T-helper 1 cell (primary cell): ENCODE data around the gene PABPC1L.

Experiments used
- DNase-seq, 5 donors: peaks; one replicate each; pipeline ENCODE4 v3.0.0-alpha.2; 2012 to 2020

Gene PABPC1L

DNA sequence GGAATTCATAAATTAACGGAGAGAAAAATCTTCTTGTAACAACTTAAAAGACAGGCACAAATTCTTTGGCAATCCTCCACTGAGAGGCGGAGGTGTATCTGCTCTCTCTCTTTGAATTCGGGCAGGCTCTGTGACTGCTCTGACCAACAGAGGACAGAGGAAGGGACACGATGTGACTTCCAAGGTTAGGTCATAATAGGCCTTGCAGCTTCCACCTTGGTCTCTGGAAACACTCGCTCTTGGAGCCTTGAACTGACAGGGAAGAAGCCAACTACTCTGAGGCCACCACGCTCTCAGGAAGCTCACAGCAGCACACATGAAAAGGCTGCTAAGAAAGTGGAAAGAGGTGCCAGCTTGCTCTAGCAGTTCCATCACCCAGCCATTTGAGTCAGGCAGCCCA lies 35.4 kb downstream of the PABPC1L start:
- DNase-seq: no peak

DNA sequence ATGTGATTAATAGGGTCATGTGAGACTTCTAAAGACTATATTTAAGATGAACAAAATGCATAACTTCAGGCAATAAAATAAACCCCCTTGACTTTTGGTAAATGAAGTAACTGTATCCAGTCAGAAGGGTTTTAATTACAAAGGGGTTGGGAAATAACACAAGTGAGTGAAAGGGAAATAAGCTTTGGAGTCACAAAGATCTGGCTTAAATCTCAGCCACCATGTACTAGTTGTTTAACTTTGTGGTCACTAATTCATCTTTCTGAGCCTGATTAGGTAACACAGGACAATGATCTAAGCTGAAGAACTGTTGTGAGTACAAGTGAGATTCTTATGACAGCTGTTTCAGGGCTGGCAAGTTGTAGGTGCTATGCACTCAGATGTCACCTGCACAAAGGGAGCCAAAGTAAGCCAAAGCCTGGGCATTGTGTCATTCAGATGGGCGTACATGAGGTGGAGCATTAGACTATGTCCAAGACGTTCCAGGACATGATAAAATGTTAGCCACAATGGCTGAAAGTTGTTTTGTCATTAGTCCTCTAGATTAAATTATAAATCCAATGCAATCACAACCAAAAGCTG lies 36.5 kb downstream of the PABPC1L start:
- no peak for DNase-seq

DNA sequence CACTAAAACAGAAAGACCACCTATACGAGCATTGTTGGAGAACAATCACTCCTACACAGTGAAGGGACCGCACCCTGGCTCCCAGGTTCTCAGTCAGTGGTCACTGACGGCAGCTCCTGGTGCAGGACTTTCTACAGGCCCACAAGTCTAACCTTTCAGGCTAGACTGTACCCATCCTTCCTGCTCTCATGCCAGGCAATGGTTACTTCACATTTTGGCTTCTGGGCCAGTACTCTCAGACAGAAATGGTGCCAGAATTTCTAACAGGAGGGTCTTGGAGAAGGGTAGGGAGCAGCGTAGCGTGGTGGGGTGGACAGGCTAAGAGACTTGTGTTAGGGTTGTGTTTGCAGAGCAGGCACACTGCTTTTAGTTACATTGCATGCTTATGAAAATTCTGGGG lies 38.2 kb downstream of the PABPC1L start:
- no peak for DNase-seq

DNA sequence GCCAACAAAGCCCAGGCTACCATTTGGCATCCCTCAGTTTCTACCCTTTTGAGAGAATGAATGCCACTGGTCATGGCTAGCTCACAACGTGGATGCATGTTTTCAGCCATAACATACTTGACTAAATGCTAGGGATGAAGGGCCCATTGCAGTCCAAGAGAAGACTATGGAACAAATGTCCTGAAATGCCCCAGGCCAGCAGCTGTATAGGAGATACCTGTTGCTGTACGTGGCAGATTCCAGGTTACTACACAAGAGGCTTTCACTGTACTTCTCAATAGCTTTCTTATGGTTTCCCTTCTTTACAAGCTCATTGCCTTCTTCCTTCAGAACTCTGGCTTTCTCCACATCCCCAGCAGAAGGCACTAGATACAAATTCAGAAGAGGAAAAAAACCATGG lies 38.7 kb downstream of the PABPC1L start:
- no peak for DNase-seq

DNA sequence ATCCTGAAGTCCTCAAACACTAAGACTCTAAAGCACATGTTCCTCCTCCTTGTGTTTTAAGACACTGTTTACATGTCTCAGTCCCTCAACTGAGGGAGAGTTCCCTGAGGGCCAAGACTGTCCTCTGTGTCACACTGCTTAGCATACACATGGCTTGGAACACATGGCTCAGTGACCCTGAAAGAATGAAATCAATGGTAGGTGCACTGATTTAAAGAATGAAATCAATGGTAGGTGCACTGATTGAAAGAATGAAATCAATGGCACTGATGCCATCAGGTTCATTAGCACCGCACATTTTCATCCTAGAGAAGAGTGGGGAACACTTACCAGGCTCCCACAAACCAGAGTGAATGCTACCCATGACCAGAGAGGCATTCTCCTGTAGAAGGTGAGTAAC lies 40.5 kb downstream of the PABPC1L start:
- DNase-seq: no peak

DNA sequence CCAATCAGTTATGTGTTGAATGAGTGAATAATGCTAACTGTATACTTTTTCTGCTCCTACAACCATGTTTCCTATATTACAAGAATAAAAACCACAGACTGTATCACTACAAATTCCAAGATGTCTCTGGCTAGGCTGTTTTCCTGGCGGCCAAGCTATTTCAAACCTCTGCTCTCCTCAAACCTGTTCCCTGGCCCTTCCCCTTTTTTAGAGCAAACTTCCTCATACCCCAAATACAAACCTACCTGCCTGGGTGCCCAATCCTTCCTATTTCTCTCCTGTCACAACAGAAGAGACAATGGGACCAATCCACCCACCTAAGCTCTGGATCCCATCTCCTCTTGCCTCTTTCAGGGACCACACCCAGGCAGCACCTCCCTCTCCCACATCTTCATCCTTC lies 42.9 kb downstream of the PABPC1L start:
- no peak for DNase-seq

DNA sequence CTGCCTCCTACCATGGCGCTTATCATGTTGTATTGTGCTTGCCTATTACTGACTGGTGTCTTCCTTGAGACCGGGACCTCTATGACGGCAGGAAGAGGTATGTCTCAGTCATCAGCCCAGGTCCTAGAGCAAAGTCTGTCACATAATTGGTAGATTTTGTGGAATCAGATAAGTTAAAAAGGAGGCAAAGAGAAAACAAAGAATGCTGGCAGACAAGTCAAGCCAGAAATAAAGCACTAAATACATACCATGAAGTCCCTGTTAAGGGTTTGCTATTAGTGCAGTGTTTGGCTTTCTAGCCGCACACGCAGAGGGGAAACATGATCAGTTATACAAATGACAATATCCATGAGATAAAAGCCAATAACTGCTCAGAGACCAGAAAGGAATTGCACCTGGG lies 44.4 kb downstream of the PABPC1L start:
- no peak for DNase-seq

DNA sequence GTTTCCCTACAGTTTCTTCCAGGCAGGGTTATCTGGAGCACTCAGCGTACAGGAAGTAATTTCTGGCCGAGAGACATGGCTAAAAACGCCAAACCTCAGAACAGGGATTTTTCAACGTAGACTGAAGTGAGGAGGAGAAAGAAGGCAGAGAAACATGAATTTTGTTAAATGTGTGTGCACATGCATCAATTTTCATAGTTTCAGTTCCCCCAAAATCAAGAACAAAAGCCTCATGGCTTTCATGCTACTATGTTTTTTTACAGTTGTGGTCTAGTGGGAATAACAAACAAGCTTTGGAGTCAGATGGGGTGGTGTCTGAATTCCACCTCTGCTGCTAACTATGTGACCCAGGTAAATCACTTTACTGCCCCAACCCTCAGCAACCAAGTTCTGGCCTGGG lies 45.4 kb downstream of the PABPC1L start:
- DNase-seq: no peak

DNA sequence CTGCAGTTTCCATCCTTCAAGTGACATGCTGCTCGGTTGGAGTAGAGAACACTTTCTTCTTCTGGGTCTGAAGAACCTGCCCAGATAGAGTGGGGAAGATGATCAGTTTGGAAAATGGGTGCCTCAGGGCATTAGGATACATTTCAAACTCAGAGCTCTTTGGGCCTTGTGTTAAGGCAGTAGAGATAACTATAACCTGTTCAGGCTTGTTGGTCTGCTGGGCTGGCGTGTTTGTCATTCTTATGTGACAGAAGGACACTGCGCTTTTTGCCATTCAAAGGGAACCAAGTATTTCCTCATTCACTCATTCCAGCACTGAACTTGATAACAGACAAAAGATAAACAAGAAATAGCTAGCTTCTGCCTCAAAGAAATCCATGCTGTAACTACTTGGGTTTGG lies 46.5 kb downstream of the PABPC1L start:
- DNase-seq: no peak

DNA sequence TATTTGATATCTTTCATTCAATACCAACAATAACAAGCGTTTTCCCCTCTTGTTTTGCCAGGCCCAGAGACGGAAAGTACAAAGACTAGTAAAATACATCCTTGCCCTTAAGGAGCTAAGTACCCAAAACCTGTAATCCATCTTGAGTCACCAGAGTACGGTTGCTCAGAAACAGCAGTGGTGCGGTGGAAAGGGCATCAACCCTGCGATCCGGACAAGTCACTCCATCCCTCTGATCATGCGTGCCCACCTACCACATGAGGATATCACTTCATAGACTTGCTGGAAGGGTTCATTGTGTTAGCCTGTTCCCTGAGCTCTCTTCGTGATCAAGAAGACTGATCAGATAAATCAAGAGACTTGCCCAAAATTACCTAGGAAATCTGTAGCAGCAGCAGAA lies 48.4 kb downstream of the PABPC1L start:
- DNase-seq: no peak

DNA sequence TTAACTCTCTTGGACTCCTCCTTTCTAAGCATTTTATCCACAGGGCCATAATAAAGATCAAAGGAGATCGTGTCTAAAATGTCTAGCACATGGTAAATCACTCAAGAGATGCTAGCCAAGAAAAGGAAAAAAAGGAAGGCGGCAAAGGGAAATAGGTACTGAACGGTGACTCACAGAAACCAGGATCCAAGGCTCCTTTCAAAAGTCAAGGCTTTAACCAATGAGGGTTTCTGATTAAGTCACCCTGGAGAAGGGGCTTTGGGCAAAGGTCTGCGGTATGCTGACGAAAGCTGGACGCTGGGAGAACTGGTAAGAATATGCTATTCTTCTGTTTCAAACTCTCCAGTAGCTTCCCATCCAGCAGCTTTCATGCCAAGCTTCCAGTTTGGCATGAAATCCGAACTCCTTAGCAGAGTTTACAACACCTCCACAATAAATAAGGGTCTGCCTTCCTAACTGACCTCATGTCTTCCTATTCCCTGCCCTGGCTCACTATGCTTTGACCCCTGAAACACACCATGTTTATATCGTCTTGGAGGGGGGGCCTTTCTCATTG lies 49.3 kb downstream of the PABPC1L start:
- DNase-seq: no peak

DNA sequence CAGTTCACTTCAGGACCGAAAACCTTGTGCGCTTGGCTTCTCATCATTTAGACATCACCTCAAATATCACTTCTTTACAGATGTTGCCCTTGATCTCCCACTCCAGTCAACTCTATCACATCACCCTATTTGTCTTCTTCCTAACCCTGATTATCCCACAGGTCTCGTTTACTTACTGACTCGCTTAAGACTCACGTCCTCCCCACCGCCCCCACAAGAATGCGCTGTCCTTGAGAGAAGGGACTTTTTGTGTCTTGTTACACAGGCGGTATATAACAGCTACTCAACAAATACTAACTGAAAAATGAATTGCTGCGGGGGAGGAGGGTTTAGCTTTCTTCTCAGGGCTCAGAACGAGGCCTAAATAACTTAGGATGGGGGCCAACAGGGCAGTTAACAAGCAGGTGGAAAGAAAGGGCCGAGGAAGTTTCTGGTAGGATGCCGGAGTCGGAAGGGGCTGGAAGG lies 49.8 kb downstream of the PABPC1L start:
- DNase-seq: peak in 4 of 5 donors; percentile 28 to 50 (median 40)

DNA sequence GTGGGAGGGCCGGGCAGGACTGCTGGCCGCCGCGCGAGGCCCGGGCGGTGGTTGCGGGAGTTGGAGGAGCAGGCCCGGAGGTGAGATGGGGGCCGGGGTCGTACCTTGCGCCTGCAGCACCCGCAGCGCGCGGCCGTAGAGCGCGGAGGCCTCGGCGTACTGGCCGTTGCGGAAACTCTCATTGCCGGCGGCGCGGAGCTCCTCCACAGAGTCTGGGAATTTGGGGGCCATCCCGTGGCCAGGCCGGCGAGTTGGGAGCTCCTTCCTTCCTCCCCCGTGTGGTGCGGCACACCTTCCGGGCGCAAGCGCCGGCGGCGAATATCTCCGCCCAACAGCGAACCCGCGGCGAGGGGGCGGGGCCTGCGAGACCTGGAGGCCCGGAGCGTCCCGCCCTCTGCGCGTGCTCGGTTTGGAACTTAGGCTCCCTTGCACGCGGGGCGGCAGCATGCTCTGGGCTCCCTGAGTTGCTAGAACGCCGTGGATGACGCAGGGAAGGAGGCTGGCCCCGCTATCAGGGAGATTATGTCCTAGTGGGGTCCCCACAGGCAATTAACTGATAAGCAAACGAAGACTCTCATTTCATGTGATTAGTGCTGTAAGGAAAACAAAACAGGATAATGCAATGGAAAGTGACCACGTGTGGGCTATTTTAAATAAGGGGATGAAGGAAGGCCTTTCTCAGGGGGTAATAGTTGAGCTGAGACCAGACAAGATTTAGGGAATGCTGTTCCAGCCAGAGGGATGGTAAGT lies 50.4 kb downstream of the PABPC1L start, which contains the start of gene TOMM34:
Gene TOMM34 (minus strand): TSS at position 295 of the 750 bp plus-strand sequence. CDS start 64 bp downstream, at position 231.
- DNase-seq: peak; percentile 90 to 95 (median 91)

DNA sequence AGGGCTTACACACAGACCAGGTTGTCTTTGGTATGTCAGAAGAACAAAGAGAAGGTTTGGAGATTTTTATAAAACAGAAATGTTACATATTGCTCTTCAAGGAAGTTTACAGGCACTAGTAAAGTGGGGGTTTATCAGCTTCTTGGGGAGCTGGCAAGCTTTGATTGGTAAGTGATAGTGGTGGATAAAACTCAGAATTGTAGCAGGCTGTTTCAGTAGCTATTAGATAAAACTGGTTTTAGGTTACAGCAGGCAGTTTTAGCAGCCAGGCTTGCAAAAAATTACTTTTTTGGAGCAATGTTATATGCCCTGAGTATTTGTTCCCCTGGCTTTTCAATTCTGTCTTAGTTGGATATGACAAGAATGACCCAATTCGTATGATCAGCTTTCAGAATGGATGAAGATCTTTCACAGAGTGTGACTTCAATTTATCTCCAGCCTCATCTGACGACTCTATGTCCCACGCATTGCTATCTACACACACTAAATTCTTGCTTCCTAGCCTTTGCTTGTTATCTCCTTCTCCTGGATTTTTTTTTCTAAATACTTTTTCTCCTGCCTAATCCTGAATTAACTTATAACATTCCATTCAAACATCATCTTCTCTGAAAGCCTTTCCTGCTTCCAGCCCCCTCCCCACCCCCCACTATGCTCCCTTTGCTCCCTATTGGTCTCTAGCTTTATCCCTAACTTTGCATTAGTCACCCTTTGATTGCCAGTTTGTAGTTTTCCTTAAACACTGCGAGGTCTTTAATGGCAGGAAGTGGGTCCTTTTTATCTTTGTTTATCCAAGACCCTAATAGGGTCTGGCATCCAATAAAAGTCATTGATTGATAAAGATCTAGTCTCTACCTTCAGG lies 51.4 kb downstream of the PABPC1L start:
- DNase-seq: no peak

DNA sequence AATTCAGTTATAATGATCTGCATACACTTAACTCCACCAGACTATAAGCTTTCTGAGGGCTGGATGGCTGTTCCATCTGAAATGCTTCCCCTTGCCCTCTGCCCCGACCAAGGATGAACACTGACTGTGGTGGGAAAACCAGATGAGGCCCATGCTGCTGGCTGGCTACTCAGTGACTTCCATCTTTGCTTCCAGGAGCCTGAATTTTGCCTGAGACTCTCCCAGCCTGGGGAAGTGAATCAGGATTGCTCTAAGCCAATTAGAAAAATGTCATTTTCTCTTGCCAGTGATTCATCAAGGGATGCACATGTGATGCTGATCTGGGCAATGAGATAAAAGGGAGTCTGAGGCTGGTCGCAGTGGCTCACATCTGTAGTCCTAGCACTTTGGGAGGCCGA lies 52.0 kb downstream of the PABPC1L start:
- no peak for DNase-seq

DNA sequence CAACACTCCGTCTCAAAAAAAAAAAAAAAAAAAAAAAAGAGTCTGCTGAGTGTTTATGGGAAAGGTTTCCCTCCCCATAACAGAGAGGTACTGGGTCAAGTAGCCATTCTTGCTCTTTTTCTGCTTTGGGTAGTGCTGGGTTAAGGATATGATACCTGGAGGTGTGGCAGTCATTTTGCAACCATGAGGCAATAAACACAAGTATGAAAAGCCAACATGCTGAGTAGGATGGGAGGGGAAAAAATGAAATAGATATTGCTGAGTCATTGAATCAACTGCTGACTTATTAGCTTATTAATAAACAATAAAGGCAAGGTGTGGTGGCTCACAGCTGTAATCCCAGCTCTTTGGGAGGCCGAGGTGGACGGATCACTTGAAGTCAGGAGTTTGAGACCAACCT lies 52.6 kb downstream of the PABPC1L start:
- no peak for DNase-seq

DNA sequence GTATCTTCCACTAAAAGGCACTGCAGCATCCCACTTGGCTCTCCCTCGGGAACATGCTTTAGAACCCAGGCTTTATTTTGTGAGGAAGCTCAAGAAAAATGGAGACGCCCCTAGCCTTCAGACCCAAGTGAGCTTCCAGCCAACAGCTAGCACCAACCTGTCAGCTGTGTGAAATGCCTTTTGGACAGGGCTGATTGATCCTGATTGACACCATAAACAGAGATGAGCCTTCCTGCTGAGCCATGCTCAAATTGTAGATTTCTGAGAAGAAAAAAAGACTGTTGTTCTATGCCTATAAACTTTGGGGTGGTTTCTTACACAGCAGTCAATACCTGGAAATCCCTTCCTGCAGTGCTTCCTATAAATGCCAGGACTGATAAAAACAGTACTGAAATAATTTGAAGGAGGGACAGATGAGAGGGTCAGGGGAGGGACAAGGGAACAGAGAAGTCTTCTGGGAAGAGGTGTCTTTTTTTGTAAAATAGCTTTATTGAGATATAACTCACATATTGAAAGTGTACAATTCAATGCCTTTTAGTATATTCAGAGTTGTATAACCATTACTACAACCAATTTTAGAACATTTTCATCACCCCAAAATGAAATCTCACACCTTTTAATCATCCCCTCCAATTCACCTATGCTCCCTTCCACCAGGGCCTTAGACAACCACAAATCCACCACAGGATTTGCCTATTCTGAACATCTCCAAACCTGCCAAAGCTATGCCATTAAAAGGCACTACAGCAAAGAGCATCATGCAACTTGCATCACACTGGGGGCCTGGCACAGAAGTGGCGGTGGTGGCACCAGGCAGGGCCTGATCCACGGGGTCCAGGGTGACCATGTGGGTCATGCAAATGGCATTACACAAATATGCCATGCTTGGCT lies 53.7 kb downstream of the PABPC1L start:
- DNase-seq: peak in 1 of 5 donors; percentile 37

DNA sequence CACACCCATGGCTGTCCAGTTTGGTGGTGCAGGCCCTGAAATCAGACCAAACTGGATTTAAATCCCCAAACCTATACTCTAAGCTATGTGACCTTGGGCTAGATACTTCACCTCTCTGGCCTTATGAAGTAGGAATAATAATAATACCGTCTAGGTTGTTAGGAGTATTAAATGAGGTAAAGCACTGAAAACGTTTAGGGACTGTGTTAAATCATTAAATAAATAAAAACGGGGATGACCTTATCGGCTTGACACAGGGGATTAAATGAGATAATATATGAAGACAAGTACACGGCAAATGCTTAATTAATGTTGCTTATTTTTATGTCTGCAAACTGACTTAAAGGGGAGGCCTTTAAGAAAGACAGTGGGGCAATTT lies 55.8 kb downstream of the PABPC1L start:
- DNase-seq: no peak

DNA sequence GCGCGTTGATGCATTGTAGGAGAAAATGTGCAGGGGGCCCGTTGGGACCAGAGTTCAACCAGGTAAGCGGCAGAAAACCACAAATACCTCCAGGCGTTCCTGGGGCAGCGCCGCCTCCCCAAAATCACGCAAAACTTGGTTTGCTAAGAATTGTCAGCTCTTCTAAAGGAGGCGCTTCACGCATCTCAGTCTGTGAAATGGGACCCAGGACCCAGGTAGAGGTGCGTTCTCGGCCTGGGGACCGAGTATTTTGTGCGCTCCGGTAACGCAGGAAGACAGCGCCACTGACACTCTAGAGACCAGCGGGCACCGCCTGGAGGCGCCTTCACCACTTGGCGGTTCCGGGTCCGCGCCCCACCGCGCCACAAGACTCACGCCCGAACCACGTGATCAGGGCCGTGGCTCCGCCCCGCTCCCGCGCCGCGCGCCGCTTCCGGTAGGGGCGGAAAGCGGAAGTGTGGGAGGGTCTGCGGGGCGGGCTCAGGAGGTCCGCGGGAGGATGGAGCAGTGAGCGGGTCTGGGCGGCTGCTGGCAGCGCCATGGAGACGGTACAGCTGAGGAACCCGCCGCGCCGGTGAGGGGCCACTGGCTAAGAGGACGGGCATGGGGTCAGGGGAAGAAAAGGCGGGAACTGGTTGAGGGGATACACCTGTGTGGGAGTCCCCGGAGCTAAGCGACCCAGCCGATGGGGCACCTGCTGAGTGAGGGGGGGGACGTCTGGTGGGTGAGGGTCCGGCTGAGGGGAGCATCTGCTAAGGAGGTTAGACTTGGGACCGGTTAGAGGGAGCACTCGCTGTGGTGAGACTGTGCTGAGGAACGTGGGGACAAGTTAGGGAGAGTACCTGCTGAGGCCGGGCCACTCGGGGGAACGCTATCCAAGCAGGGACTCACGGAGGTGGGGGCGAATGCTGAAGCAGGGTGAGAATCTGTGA lies 56.4 kb downstream of the PABPC1L start, which contains the start of gene STK4:
Gene STK4 (plus strand): TSS at position 483 of the 932 bp plus-strand sequence. CDS start 57 bp downstream, at position 540.
- peak; percentile 90 to 97 (median 92) for DNase-seq

DNA sequence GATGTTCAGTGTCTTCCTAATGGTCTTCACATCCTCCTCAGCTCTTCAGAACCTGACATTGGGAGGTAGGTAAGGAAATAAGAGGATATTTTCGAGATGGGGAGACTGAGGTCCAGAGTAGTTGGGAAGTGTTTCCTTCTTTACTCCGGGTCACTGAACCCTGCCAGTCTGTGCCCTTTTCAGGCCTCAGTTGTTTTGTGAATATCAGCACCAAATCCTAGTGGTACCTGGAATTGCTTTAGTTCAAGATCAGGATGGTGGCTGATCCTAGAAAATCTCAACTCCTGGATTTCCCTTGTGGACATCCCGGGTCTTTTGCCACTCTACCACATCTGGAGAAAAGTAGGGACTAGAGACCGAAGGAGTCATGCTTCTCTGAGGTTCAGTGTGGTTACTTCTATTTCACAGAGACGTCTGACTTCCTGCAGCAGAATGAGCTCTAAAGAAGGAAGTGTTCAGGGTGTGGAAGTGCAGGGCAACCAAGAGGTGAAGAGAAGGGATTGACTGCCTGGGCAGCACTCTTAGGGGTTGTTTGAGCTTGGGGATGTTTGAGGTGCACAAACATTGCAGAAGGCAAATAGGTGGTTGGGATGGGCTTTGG lies 57.4 kb downstream of the PABPC1L start:
- peak in 3 of 5 donors; percentile 14 to 73 (median 31) for DNase-seq
